HepG2 (cell line): Measurements from ENCODE around the gene PTPA. TPM values are rescaled to one million over a fixed set of nuclear protein-coding genes. Genes with fewer than 3 reads are reported as not detected.

ENCODE experiments used
- BCL3 ChIP-seq: sonication (generic); formaldehyde crosslinking; IDR thresholded peaks from 2 replicates; pipeline ENCODE4 v1.5.1; 2020; ENCODE audit warnings: mild to moderate bottlenecking, missing genetic modification reagents, moderate library complexity
- BCL6 ChIP-seq: IDR thresholded peaks from 2 replicates; pipeline ENCODE4 v1.6.1; 2016; ENCODE audit warnings: missing genetic modification reagents, missing compliant biosample characterization
- CTCF ChIP-seq: sonication (generic); formaldehyde crosslinking; IDR thresholded peaks from 2 replicates; pipeline ENCODE4 v1.5.0; 2020; ENCODE audit warnings: mild to moderate bottlenecking, missing genetic modification reagents, moderate library complexity
- E2F1 ChIP-seq: sonication (generic); formaldehyde crosslinking; IDR thresholded peaks from 2 replicates; pipeline ENCODE4 v1.5.0; 2020; ENCODE audit warnings: missing genetic modification reagents
- KDM6A ChIP-seq: IDR thresholded peaks from 2 replicates; pipeline ENCODE4 v1.6.1; 2016; ENCODE audit warnings: low read depth
- KMT2B ChIP-seq: IDR thresholded peaks from 2 replicates; pipeline ENCODE4 v1.6.1; 2016; ENCODE audit warnings: missing genetic modification reagents, missing compliant biosample characterization
- MEIS1 ChIP-seq: sonication (generic); formaldehyde crosslinking; IDR thresholded peaks from 2 replicates; pipeline ENCODE4 v1.9.0; 2021; ENCODE audit warnings: mild to moderate bottlenecking, missing genetic modification reagents, moderate library complexity, borderline replicate concordance
- PAF1 ChIP-seq: IDR thresholded peaks from 2 replicates; pipeline ENCODE4 v1.6.1; 2016; ENCODE audit warnings: missing genetic modification reagents, missing compliant biosample characterization
- RELA ChIP-seq: sonication (generic); formaldehyde crosslinking; IDR thresholded peaks from 2 replicates; pipeline ENCODE4 v1.4.0; 2020; ENCODE audit warnings: missing genetic modification reagents
- RNF2 ChIP-seq: fragments of 450-650 bp; conservative IDR thresholded peaks from 2 replicates; pipeline ENCODE4 v1.6.1; 2016; ENCODE audit warnings: low read depth
- ZNF180 ChIP-seq: sonication (generic); formaldehyde crosslinking; IDR thresholded peaks from 2 replicates; pipeline ENCODE4 v1.4.0; 2020; ENCODE audit warnings: low read depth, missing genetic modification reagents, borderline replicate concordance
- ZNF232 ChIP-seq: sonication (generic); formaldehyde crosslinking; IDR thresholded peaks from 2 replicates; pipeline ENCODE4 v1.4.0; 2020; ENCODE audit warnings: missing genetic modification reagents, borderline replicate concordance
- ZNF256 ChIP-seq: sonication (generic); formaldehyde crosslinking; conservative IDR thresholded peaks from 2 replicates; pipeline ENCODE4 v1.4.0; 2020; ENCODE audit warnings: missing genetic modification reagents
- ZNF407 ChIP-seq: sonication (generic); formaldehyde crosslinking; IDR thresholded peaks from one replicate; pipeline ENCODE4 v1.5.1; 2020; ENCODE audit warnings: mild to moderate bottlenecking, missing genetic modification reagents; ENCODE audit errors: not compliant biosample characterization
- ZNF549 ChIP-seq: sonication (generic); formaldehyde crosslinking; IDR thresholded peaks from 2 replicates; pipeline ENCODE4 v1.5.0; 2020; ENCODE audit warnings: missing genetic modification reagents
- polyA plus RNA-seq, 8 experiments: library from polyadenylated mRNA; depleted of rRNA in 3 of 8; stranded (reverse) in 7 of 8; unstranded in 1 of 8; fragments of >200 nt; fragmentation: Illumina TruSeq in 4 of 8; extraction: Trizol in 4 of 8; gene quantifications; 2 replicates each; pipeline versions ENCODE4 v1.2.1 to v1.2.3, GENCODE V29; 2011 to 2016; ENCODE audit warnings: low read depth in 4 of 8, missing spikeins in 1 of 8, mixed read lengths in 1 of 8; ENCODE audit not compliant: insufficient read depth in 1 of 8
- total RNA-seq, 5 experiments: library from RNA; depleted of rRNA; stranded (reverse); fragments of >200 nt; fragmentation: Illumina TruSeq; extraction: Trizol; gene quantifications; 2 replicates each; pipeline ENCODE4 v1.2.3, GENCODE V29; 2016; ENCODE audit warnings: low read depth in 1 of 5

PTPA gene
- total and polyA plus RNA-seq, 2 of the 13 experiments (the other 11 are each of a cell fraction or from before 2014, with no cell fraction given): 79.3 to 105 TPM

GRCh38 chr9:129177791-129178567 is 66.8 kb downstream of the PTPA start, which contains the start of gene IER5L (continued):
- TF ChIP-seq E2F1 (CRISPR knock-in tag): peak; percentile 81
- no peak for TF ChIP-seq ZNF407
- TF ChIP-seq ZNF549: no peak
- TF ChIP-seq BCL3 (CRISPR knock-in tag): no peak
- peak; percentile 69; the same call in 1 of the 2 replicates for TF ChIP-seq ZNF232 (CRISPR knock-in tag)
- peak; percentile 65 for TF ChIP-seq KMT2B (CRISPR knock-in tag)
- TF ChIP-seq BCL6 (CRISPR knock-in tag): peak; percentile 49; the same call in 1 of the 2 replicates
- no peak for TF ChIP-seq MEIS1 (CRISPR knock-in tag)
- no peak for TF ChIP-seq PAF1 (CRISPR knock-in tag)
- 0 out of 2 replicates have a peak, but pooled peaks have one; percentile 19 for TF ChIP-seq ZNF256
- 0 out of 2 replicates have a peak, but pooled peaks have one; percentile 41 for TF ChIP-seq ZNF180
- 0 out of 2 replicates have a peak, but pooled peaks have one; percentile 31 for TF ChIP-seq RNF2
- TF ChIP-seq CTCF (CRISPR knock-in tag): 0 out of 2 replicates have a peak, but pooled peaks have one; percentile 10
- no peak for TF ChIP-seq RELA (CRISPR knock-in tag)
- TF ChIP-seq KDM6A (CRISPR knock-in tag): no peak
